Tongue (tissue), 2 donors: ENCODE data around the gene DENND2C. TPM values are rescaled to one million over a fixed set of nuclear protein-coding genes. Genes with fewer than 3 reads are reported as not detected.

Experiments
- DNase-seq: peaks from one replicate; pipeline ENCODE4 v3.0.0-alpha.2; 2015
- total RNA-seq: library from RNA; depleted of rRNA; stranded (reverse); fragments of >200 nt; gene quantifications from one replicate; pipeline ENCODE4 v1.2.3, GENCODE V29; 2014

DENND2C gene
- total RNA-seq, 1 donor from 2014 or later, result 12.3 TPM

- DNase-seq, result no peak
Measured at GRCh38 chr1:114677691-114678090, 7.8 kb upstream of the DENND2C start.

GRCh38 chr1:114676115-114676514 lies 6.3 kb upstream of the DENND2C start:
- no peak for DNase-seq

GRCh38 chr1:114671939-114672275 lies 2.1 kb upstream of the DENND2C start:
- no peak for DNase-seq

- peak; percentile 18 for DNase-seq
Measured at GRCh38 chr1:114671011-114671938, 1.4 kb upstream of the DENND2C start.

GRCh38 chr1:114670083-114671010 lies 498 bp upstream of the DENND2C start:
- peak; percentile 95 for DNase-seq

GRCh38 chr1:114668784-114669561 lies 876 bp downstream of the DENND2C start:
- peak; percentile 20 for DNase-seq

- DNase-seq, result no peak
Measured at GRCh38 chr1:114668373-114668772, 1.5 kb downstream of the DENND2C start.

- no peak for DNase-seq
Measured at GRCh38 chr1:114666954-114667353, 2.9 kb downstream of the DENND2C start.

- DNase-seq, result no peak
Measured at GRCh38 chr1:114660238-114660637, 9.6 kb downstream of the DENND2C start.

GRCh38 chr1:114651893-114652292 lies 18.0 kb downstream of the DENND2C start:
- DNase-seq, result no peak

GRCh38 chr1:114648503-114648902 lies 21.3 kb downstream of the DENND2C start:
- DNase-seq, result no peak

GRCh38 chr1:114641377-114641776 lies 28.5 kb downstream of the DENND2C start:
- no peak for DNase-seq

- DNase-seq, result no peak
Measured at GRCh38 chr1:114638910-114639309, 30.9 kb downstream of the DENND2C start.

GRCh38 chr1:114632427-114632826 lies 37.4 kb downstream of the DENND2C start:
- no peak for DNase-seq

GRCh38 chr1:114627107-114627506 lies 42.7 kb downstream of the DENND2C start:
- DNase-seq, result no peak

GRCh38 chr1:114623364-114623763 lies 46.5 kb downstream of the DENND2C start:
- no peak for DNase-seq

GRCh38 chr1:114620419-114620818 lies 49.4 kb downstream of the DENND2C start:
- DNase-seq, result no peak

- no peak for DNase-seq
Measured at GRCh38 chr1:114618606-114619005, 51.2 kb downstream of the DENND2C start.

GRCh38 chr1:114610546-114611245 lies 59.2 kb downstream of the DENND2C start:
- DNase-seq, result peak; percentile 11

GRCh38 chr1:114609826-114610225 lies 60.0 kb downstream of the DENND2C start:
- no peak for DNase-seq

- no peak for DNase-seq
Measured at GRCh38 chr1:114609026-114609425, 60.8 kb downstream of the DENND2C start.

- no peak for DNase-seq
Measured at GRCh38 chr1:114607223-114607622, 62.6 kb downstream of the DENND2C start.
